LNCaP clone FGC (cell line): Measurements from ENCODE around the gene PTPN2.
A peak's percentile ranks its signal among the peaks of the same experiment; 100 is the strongest.

Experiments used
- DNase-seq: peaks from one replicate; pipeline ENCODE4 v3.0.0-alpha.2; 2011; ENCODE audit warnings: low read depth
- H3K4me3 ChIP-seq: 2 replicates; pipeline ENCODE4 v1.5.1; 2011; ENCODE audit warnings: mild to moderate bottlenecking, low read depth, low read length, control low read depth
- TF ChIP-seq, protein P1 (sequence below): IDR thresholded peaks from 2 replicates; pipeline ENCODE4 v1.5.1; 2012; ENCODE audit warnings: mild to moderate bottlenecking; ENCODE audit not compliant: control insufficient read depth, insufficient read depth; ENCODE audit errors: extremely low read depth

The PTPN2 gene

DNA sequence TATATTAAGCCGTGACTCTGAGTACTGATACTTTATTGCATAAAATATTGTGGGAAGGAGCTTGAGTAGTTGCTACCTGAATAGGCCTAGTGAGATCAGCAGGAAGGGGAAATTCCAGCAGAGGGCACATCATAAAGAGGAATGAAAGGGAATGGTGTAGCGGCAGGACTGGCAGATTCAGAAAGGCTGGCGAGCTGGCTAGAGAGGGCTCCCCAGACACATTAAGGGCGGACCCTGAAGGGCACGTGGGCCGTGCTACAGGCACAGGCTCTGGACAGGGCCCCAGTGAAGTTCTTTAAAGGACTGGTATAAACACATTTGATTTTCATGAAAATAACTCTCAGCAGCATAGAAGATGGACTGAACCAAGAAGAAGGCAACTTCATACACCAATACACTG, 43.0 kb downstream of the PTPN2 start:
- TF ChIP-seq, protein P1, sequence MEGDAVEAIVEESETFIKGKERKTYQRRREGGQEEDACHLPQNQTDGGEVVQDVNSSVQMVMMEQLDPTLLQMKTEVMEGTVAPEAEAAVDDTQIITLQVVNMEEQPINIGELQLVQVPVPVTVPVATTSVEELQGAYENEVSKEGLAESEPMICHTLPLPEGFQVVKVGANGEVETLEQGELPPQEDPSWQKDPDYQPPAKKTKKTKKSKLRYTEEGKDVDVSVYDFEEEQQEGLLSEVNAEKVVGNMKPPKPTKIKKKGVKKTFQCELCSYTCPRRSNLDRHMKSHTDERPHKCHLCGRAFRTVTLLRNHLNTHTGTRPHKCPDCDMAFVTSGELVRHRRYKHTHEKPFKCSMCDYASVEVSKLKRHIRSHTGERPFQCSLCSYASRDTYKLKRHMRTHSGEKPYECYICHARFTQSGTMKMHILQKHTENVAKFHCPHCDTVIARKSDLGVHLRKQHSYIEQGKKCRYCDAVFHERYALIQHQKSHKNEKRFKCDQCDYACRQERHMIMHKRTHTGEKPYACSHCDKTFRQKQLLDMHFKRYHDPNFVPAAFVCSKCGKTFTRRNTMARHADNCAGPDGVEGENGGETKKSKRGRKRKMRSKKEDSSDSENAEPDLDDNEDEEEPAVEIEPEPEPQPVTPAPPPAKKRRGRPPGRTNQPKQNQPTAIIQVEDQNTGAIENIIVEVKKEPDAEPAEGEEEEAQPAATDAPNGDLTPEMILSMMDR = no peak
- no peak overlapping the region for H3K4me3 ChIP-seq
- DNase-seq = no peak

DNA sequence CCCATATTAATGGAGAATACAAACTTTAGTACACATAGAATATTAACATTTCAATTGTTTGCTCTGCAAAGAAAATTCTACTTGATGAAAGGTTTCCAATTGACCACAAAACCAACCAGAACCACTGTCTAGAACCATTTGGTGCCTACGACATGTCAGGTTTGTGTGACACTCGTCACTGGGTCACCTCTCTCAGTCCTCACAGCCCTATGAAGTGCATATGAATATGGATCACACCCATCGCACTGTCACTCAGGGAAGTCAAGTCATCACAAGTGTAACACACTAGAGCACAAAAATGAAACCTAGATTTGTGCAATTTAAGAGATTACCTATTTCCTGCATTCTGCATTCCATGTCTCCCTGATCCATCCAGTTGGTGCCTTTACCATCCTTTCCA, 43.7 kb downstream of the PTPN2 start:
- no peak overlapping the region for H3K4me3 ChIP-seq
- TF ChIP-seq, protein P1 = no peak
- DNase-seq = no peak

DNA sequence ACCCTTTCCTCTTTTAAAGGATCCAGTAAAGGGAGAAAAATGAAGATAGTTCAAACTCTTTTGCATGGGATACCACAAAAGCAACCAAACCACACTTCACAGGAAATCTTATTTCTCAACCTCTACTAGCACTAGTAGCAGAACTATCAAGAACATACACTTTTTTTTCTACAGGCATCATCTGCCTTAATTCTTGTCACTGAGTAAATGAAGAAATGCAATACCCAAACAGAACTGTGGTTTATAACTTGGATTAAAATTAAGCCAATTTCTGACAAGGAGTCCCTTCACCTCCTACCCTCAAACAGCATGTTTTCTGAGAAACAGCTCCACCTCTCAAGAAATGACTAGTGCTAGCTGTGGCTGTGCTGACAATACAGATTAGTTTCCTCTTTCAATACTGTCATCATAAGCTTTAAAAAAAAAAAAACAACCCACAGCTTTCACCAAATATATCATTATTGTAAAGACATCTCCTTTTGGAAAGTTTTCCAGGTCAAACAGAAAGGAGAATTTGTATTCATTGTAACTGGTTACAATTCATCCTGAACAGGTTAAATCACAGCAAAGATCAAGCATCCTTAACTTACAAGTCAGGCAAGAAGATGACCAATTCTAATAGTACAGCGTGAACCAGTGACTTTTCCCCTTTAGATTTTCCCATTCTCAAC, 44.4 kb downstream of the PTPN2 start:
- H3K4me3 ChIP-seq = no peak overlapping the region
- TF ChIP-seq, protein P1 = no peak
- DNase-seq = no peak

DNA sequence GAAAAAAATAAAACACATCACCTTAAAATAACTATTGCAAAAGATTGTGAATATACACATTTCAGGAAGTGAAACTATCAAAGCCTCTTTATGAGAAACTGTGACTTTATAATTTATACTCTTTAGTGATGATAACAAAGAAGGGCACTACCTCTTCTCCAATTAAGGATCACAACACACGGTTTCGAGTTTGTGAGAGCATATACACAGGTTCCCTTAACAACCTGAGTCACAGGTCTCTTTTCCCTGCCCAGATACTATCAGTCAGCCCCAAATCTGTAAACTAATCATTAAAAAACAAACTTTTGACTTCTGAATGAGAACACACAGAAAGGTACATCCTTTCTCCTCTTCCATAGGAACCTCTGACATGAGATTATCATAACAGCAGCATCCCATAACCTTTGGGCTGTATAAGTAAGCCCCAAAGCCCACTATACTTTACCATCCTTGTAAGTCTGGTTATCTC, 44.9 kb downstream of the PTPN2 start:
- DNase-seq = no peak
- TF ChIP-seq, protein P1 = no peak
- no peak overlapping the region for H3K4me3 ChIP-seq

DNA sequence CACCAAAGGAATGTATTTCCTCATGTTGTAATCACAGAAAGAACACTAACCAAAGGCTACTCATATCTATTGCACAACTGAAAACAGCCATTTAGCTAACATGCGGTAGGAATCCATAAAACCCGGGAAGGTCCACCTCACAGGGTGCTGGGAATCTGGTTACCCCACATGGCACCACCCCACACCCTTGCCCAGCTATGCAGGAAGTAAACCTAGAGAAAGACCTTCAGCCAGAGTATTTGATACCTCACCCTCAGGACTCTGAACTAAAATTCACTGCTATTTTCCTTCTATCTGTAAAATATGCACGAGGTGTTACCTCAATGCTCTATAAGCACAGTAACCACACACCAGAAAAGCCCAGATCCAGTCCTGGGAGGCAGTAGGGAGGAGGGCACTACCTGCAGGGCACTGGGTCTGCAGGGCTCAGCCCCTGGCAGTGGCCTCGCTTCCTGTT, 45.8 kb downstream of the PTPN2 start:
- TF ChIP-seq, protein P1 = no peak
- DNase-seq = no peak
- H3K4me3 ChIP-seq = peak overlapping the region; percentile 21

DNA sequence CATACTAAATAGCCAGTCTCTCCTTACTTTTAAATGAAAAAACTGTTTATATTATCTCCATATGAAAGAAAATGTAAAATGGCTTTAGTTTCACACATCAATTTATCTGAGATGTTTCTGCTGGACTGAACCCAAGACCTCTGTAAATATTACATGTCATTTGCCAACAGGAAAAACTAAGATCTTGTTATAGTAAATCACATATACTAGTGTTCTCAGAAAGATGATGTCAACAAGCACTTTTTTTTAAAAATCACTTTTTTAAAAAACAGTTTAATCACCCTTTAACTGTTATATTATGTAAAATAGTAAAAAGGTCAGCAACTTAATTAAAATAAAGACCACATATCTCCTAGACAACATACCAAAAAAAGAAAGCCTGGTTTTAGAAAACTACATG, 46.3 kb downstream of the PTPN2 start:
- no peak overlapping the region for H3K4me3 ChIP-seq
- no peak for DNase-seq
- TF ChIP-seq, protein P1 = no peak

DNA sequence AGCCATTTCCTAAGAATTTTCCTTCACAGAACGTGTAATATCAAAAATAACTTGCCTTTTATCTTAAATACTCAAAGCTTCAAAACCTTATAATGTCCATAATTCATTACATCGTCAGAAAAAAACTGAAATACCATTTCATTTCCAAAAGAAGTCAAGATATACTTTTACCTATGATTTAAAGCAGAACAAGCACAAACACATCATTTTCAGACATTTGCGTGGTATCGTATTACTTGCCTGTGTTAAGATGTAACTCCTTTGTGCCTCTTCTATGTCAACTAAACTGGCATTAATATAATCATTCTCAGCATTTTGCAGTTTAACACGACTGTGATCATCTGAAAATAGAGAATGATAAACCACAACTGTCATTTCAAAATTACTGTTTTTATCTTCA, 47.5 kb downstream of the PTPN2 start:
- no peak for DNase-seq
- TF ChIP-seq, protein P1 = no peak
- no peak overlapping the region for H3K4me3 ChIP-seq
